Testis (tissue), 2 donors: ENCODE results near the gene TNFRSF1A.

Experiments used
- POLR2A ChIP-seq: fragments of 450-650 bp; IDR thresholded peaks from one replicate; pipeline ENCODE4 v1.6.1; 2017; ENCODE audit warnings: antibody characterized with exemption, mild to moderate bottlenecking, moderate library complexity
- TF ChIP-seq, protein P1 (sequence below), 3 experiments: fragments of 450-650 bp in 2 of 3; fragments of 200-600 bp in 1 of 3; sonication (generic) in 1 of 3; IDR thresholded peaks; one replicate each; pipeline ENCODE4 v1.5.1; 2016 to 2019; ENCODE audit warnings: antibody characterized with exemption in 3 of 3, mild to moderate bottlenecking in 2 of 3, moderate library complexity in 1 of 3

DNA sequence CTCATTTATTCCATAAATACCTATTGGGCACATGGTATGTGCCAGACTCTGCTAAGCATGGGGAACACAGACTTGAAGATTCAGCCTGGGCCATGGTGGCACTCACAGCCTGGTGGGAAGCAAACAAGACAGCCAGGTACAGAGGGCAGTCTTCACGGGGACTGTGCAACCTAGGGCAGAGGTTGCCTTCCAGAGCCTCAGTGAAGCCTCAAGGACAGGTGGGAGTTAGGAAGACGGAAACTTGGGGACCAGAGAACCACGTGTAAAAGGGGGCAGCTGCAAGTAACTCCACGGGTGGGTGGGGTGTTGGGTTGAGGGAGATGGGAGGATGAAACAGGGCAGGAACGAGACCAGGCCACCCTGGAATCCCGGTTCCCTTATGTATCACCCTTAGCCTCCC, 41.1 kb upstream of the TNFRSF1A start:
- TF ChIP-seq, protein P1, sequence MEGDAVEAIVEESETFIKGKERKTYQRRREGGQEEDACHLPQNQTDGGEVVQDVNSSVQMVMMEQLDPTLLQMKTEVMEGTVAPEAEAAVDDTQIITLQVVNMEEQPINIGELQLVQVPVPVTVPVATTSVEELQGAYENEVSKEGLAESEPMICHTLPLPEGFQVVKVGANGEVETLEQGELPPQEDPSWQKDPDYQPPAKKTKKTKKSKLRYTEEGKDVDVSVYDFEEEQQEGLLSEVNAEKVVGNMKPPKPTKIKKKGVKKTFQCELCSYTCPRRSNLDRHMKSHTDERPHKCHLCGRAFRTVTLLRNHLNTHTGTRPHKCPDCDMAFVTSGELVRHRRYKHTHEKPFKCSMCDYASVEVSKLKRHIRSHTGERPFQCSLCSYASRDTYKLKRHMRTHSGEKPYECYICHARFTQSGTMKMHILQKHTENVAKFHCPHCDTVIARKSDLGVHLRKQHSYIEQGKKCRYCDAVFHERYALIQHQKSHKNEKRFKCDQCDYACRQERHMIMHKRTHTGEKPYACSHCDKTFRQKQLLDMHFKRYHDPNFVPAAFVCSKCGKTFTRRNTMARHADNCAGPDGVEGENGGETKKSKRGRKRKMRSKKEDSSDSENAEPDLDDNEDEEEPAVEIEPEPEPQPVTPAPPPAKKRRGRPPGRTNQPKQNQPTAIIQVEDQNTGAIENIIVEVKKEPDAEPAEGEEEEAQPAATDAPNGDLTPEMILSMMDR (IDR thresholded peaks at IDR 0.05), result no peak
- no peak for TF ChIP-seq POLR2A
